Upper lobe of left lung (tissue), 4 donors: ENCODE data around the gene SULF2.

Experiments
- CTCF ChIP-seq, 6 experiments: fragments of 450-650 bp in 4 of 6; fragments of 200-600 bp in 2 of 6; sonication (generic) in 2 of 6; IDR thresholded peaks; one replicate each; pipeline ENCODE4 v1.5.1; 2016 to 2019; ENCODE audit warnings: antibody characterized with exemption in 6 of 6
- EP300 ChIP-seq, 4 donors: sonication (generic); formaldehyde crosslinking; IDR thresholded peaks; one replicate each; pipeline ENCODE4 v1.5.1; 2017; ENCODE audit warnings: antibody characterized with exemption in 4 of 4, control low read depth in 2 of 4
- POLR2A ChIP-seq, 4 donors: fragments of 450-650 bp; IDR thresholded peaks; one replicate each; pipeline ENCODE4 v1.5.1; 2016 to 2017; ENCODE audit warnings: antibody characterized with exemption in 4 of 4, mild to moderate bottlenecking in 2 of 4
- POLR2AphosphoS5 ChIP-seq, 2 donors: sonication (generic); formaldehyde crosslinking; IDR thresholded peaks; one replicate each; pipeline ENCODE4 v1.5.1; 2017; ENCODE audit warnings: antibody characterized with exemption in 2 of 2

GRCh38 chr20:47799116-47799715, 13.9 kb upstream of the SULF2 start:
- TF ChIP-seq CTCF (IDR thresholded peaks at IDR 0.05) (no peak), POLR2A (IDR thresholded peaks at IDR 0.05) (no peak), POLR2AphosphoS5 (IDR thresholded peaks at IDR 0.05) (peak in 1 of 2 donors; percentile 21), EP300 (IDR thresholded peaks at IDR 0.05) (no peak)
